GM21528 (cell line): Measurements from ENCODE around the gene TMEM212.

ENCODE experiments used
- ATAC-seq: cut with Tn5 transposase; IDR thresholded peaks from one replicate; pipeline ENCODE4 v1.9.1; 2021; ENCODE audit warnings: mild to moderate bottlenecking, moderate library complexity; ENCODE audit not compliant: unreplicated experiment, low FRiP score

Gene TMEM212

GRCh38 chr3:171832989-171833388 lies 10.2 kb upstream of the TMEM212 start:
- ATAC-seq: no peak

DNA sequence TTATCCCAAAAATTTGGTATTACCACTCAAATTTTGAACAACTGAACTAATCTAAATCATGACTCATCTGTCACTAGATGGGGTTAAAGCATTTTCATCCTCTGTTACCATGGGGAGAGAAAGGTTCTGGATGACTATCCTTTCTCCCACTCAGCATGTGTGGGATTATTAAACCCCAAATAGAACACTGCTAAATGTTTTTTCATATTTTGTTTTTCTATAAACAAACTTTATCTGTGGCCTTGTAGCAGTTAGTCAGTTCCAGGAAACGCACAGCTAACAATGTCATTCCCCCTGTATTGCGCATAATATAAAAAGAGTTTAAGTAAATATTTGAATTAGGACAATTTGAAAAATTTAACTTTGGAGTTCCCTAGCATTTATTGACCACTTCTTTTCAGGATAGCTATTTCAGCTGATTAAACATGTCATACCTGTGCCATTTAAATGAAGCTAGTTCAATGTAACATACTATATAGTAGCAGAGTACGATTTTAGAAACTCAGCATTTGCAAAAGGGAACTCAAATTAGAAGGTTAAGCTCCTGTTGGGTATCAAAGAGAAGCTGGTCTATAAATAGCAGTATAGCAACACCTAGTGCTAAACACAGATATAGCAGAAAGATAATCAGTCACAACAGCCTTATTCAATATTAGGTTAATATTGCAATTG lies 9.2 kb upstream of the TMEM212 start:
- no peak for ATAC-seq

GRCh38 chr3:171834461-171834801 lies 8.7 kb upstream of the TMEM212 start:
- no peak for ATAC-seq

DNA sequence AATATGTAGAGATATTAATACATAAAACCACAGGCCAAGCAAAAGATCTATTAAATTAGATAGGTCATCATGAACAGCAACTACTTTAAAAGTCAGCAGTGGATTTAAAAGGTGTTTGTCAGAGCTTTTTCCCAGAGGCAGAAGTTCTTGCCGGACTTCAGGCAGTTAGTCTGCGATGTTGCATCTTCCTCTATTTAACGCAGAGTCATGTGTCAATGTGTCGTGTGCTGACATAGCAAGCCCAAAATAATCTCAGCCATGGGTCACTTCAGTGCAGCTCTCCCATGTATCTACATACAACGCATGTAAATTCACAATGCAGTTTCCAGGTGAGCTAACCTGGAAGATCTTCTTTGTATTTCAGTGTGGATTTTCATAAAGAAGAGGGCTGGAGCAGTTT lies 8.0 kb upstream of the TMEM212 start:
- ATAC-seq: no peak

GRCh38 chr3:171835613-171836012 lies 7.5 kb upstream of the TMEM212 start:
- ATAC-seq: no peak

GRCh38 chr3:171836855-171837254 lies 6.3 kb upstream of the TMEM212 start:
- no peak for ATAC-seq

DNA sequence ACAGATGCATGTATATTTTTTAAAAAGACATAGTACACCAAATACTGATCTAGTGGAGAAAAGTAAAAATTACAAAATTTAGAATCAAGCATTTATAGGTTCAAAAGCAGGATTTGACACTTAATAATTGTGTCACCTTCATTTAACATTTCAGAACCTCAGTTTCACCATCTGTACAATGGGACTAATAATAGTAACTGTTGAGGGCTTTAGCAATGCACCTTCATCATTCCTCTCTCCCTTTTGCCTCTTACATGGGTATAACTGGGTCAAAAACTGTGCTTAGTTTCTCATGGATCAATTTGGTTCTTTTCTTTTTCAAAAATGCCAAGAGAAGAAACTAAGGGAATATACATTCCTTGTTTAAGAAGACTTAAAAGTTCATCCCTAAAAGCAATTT lies 5.5 kb upstream of the TMEM212 start:
- ATAC-seq: no peak

GRCh38 chr3:171838218-171838720 lies 4.9 kb upstream of the TMEM212 start:
- no peak for ATAC-seq

- ATAC-seq: no peak
Measured at GRCh38 chr3:171839270-171839669, 3.9 kb upstream of the TMEM212 start.

- no peak for ATAC-seq
Measured at GRCh38 chr3:171840445-171840810, 2.7 kb upstream of the TMEM212 start.

DNA sequence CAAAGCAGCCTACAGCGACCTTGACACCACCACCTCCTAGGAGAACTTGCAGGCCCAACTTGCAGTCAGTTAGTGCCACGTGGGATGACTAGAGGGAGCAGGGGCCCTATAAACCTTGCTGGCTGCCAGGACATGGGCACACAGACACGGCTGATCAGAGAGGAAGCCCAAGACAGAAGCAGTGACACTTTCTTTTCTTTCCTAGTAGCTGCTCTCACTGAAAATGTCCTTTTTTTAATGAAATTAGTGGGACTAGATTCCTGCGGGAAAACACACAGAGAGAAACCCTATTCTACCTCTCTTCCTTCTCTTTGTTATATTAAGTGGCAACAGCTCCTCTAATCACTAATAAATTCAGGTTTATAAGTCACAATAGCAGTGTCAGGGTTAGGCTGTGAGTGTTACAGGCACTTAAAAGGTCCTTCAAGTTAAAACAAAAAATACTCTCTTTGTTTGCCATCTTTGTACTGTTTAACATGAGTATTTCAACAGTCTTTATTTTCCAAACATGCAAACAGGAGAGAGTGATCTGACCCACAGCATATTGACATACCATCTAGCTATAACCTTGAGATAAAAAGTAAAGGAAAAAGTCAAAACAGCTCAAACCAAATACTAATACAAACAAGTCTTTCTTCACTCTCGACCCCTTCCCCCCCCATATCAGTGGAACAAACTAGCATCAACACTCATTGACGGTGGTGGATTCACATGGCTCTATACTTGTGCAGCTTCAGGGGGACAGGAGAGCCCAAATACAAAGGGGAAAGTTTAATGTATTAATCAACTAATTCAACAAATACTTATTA lies 2.1 kb upstream of the TMEM212 start:
- ATAC-seq: no peak

GRCh38 chr3:171841620-171842000 lies 1.5 kb upstream of the TMEM212 start:
- ATAC-seq: no peak

- no peak for ATAC-seq
Measured at GRCh38 chr3:171844873-171845272, 1.7 kb downstream of the TMEM212 start.

DNA sequence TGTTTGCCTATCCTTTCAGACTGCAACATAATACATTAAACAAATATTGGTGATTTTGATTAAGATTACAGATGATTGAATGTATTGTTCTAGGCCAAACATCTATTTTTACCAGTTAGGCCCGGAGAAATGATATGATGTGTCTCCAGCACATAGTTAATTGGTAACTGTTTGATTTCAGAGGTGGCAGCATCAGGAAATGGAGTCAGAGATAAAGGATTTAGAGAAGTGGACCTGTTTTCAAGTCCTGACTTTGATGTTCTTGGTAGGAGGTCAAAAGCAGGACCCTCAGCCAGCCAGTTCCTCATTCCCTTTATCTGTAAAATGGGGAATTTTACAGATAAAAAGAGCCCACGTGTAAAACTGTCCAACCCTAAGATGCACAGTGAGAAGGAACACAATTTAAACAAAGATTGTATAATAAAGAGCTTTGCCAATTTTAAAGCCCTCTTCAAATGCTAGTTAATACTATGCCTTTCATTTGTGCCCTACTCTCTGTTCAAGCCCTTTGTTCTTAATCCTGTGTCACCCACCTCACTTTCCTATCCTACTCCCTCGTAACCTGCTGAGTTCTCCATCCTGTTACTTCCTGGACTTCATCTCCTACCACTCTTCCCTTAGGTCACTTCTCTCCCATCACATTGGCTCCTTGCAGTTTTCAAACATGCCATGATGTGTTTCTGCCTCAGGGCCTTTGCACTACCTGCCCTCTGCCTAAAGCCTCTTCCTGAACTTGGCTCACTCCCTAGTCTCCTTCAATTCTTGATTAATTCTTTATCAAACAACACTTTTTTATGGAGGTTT lies 2.5 kb downstream of the TMEM212 start:
- no peak for ATAC-seq

GRCh38 chr3:171846597-171846996 lies 3.4 kb downstream of the TMEM212 start:
- peak; percentile 88 for ATAC-seq

GRCh38 chr3:171847133-171847532 lies 4.0 kb downstream of the TMEM212 start:
- no peak for ATAC-seq

DNA sequence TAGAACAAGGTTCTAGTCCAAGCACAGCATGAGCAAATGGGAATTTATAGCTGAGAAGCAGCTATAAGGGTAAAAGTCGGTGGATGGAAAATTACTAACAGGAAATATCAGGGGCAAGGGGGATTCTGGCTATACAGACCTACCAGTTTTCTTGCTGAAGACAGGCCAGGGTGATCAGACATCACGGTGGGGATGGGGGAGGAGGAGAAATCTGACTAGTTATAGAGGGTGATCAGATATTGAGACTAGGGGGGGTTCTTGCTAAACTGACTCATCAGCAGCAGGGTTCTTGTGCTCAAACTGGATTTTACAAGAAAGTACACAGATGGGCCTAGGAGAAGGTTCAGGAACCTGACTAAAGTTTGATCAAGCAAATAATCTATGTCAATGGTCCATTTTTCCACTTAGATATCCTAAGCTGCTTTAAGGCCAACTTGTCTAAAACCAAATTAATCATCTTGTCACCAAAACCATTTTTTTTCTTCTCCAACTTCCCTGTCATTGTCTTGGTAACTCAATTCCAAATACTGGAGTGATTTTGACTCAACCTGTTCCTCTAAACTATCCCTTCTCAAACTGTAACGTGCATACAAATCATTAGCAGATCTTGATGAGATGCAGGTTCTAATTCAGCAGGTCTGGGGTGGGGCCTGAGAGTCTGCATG lies 4.6 kb downstream of the TMEM212 start:
- ATAC-seq: no peak

DNA sequence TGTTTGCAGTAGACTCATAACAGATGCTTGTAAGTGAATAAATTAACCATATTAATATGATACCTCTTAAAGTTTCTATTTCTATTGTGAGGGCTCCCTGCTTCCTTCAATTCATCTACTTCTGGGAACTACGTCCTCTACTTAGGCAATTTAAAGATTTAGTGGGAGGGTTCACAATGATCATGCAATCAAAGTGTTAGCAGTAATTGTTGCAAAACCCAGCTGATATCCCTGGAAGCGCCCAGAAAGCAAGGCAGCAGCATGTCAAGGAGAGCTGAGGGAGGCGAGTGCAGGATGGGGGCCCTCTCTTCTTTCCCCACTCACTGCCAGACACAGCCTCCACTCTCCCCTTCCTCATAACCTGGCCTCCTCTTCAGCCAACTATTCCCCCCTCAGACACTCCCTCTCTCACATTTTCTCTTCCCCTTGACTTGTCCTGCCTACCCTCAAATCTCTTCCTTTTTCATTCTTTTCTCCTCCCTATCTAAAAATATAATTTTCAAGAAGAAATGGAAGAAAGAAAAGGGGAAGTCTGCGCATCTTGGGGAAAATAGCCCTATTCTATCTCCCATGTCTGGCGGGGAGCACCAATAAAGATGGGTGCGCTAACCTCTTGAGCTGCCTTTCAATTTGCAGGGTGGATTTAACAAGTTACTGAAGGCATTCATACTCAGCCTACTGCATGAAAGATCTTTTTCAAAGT lies 6.6 kb downstream of the TMEM212 start:
- ATAC-seq: no peak

DNA sequence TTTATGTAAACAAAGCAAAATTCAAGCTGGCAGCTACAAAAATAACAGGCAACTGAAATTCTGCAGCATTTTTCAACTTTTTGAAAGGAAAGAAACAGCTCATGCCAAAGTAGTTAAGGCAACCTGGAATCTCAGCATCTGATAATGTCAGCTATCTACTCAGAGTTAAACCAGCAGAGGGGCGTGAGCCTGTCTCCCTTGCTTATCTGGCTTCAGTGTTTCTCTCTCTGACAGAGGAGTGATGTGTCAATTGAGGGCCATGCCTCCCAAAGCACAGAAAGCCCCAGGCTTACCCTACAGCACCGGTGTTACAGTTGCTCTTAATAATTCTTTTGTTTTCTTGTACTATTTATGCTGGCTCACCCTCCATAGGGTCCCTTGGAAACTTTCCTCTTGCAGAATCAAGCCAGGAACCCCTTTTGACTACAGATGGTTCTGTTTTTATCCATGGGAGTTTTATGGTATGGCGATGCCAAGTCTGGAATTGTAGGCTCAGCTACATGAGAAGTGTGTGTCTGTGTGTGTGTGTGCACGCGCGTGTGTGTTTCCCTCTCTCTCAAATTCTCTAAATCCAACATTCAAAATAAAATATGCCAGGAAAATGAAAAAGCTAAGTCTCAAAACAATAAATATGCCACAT lies 7.3 kb downstream of the TMEM212 start:
- ATAC-seq: no peak
